Stomach (tissue), 9 donors: ENCODE results near the gene MAN2B1. TPM values are rescaled to one million over a fixed set of nuclear protein-coding genes. Genes with fewer than 3 reads are reported as not detected.
A peak's percentile ranks its signal among the peaks of the same experiment; 100 is the strongest.

ENCODE experiments used
- DNase-seq, 2 donors: peaks; one replicate each; pipeline versions ENCODE4 v3.0.0 to v3.0.0-alpha.2; 2013 to 2019
- H3K27ac ChIP-seq, 5 donors: fragments of 200-600 bp in 4 of 5; sonication (generic) in 4 of 5; one replicate each; pipeline ENCODE4 v1.5.1; 2013 to 2019; ENCODE audit warnings: mild to moderate bottlenecking in 1 of 5, moderate library complexity in 1 of 5
- H3K27me3 ChIP-seq, 3 donors: fragments of 200-600 bp; sonication (generic); one replicate each; pipeline ENCODE4 v1.5.1; 2017 to 2019; ENCODE audit warnings: mixed run types in 1 of 3
- H3K36me3 ChIP-seq, 4 donors: fragments of 200-600 bp; sonication (generic); 1 replicate in 3 of 4; 2 replicates in 1 of 4; pipeline ENCODE4 v1.5.1; 2016 to 2019
- H3K4me1 ChIP-seq, 4 donors: fragments of 200-600 bp; sonication (generic); one replicate each; pipeline ENCODE4 v1.5.1; 2016 to 2019
- H3K4me3 ChIP-seq, 4 donors: fragments of 200-600 bp; sonication (generic) in 3 of 4; one replicate each; pipeline ENCODE4 v1.5.1; 2016 to 2019; ENCODE audit warnings: mild to moderate bottlenecking in 1 of 4
- H3K9me3 ChIP-seq, 4 donors: fragments of 200-600 bp; sonication (generic); one replicate each; pipeline ENCODE4 v1.5.1; 2016 to 2019
- CTCF ChIP-seq, 7 experiments: fragments of 450-650 bp in 4 of 7; fragments of 200-600 bp in 3 of 7; sonication (generic) in 3 of 7; IDR thresholded peaks; one replicate each; pipeline ENCODE4 v1.5.1; 2016 to 2019; ENCODE audit warnings: antibody characterized with exemption in 7 of 7, control low read depth in 2 of 7, mild to moderate bottlenecking in 1 of 7
- EP300 ChIP-seq: sonication (generic); formaldehyde crosslinking; IDR thresholded peaks from one replicate; pipeline ENCODE4 v1.6.1; 2017; ENCODE audit warnings: antibody characterized with exemption
- POLR2A ChIP-seq, 4 donors: fragments of 450-650 bp; IDR thresholded peaks; one replicate each; pipeline ENCODE4 v1.6.1; 2016; ENCODE audit warnings: antibody characterized with exemption in 4 of 4, control low read depth in 2 of 4, mild to moderate bottlenecking in 1 of 4, moderate library complexity in 1 of 4
- POLR2AphosphoS5 ChIP-seq, 3 donors: sonication (generic); formaldehyde crosslinking; IDR thresholded peaks; one replicate each; pipeline ENCODE4 v1.6.1; 2016; ENCODE audit warnings: antibody characterized with exemption in 3 of 3
- WGBS, 5 donors: extraction: QIAGEN DNeasy Blood & Tissue Kit in 3 of 5; methylation state at CpG; one replicate each; pipeline versions ENCODE4 v1.1.5 to v1.1.7; 2013 to 2018; 5-methylcytosine and 5-hydroxymethylcytosine counted together
- intact Hi-C: fragments of 100-400 bp; cut with DNase I; formaldehyde crosslinking; loops from one replicate; pipeline ENCODE4 v1.15.1; 2023; ENCODE audit warnings: low total_unique reads
- polyA plus RNA-seq, 3 donors: library from polyadenylated mRNA; stranded (reverse); fragments of 200-250 nt; gene quantifications; one replicate each; pipeline ENCODE4 v1.2.3, GENCODE V29; 2013
- total RNA-seq, 5 donors: library from RNA; depleted of rRNA; stranded (reverse); fragments of >200 nt; gene quantifications; one replicate each; pipeline versions ENCODE4 v1.1.0 to v1.2.3, GENCODE V29; 2014 to 2016
- donor health status: healthy with polysubstance abuse.
- donor health status: Bipolar disorder and iron deficiency.
- donor health status: healthy.

MAN2B1 gene
- total and polyA plus RNA-seq, 8 donors = 20.6 to 429 (median 84.0) TPM

GRCh38 chr19:12695514-12695913 lies 29.0 kb upstream of the MAN2B1 start:
- TF ChIP-seq POLR2AphosphoS5 (IDR thresholded peaks at IDR 0.05) (no peak), CTCF (IDR thresholded peaks at IDR 0.05) (no peak), POLR2A (IDR thresholded peaks at IDR 0.05) (no peak), EP300 (no peak)
- intact Hi-C loops = no loop called here
- Histone ChIP-seq H3K27me3 (no peaks in the 10 kb centered on the region), H3K27ac (peak overlapping the region in 1 of 5 donors; percentile 88), H3K4me1 (peaks cover 16 to 29% (median 28%) of the 10 kb centered on the region in 4 donors), H3K9me3 (no peaks in the 10 kb centered on the region), H3K36me3 (peaks cover 2 to 24% (median 20%) of the 10 kb centered on the region in 4 donors), H3K4me3 (peak overlapping the region; percentile 84 to 100 (median 96))
- DNase-seq = no peak
- 66 to 80% (median 67%) methylated on average over 1 of the region's 1 CpG for WGBS, 5 donors

GRCh38 chr19:12695096-12695495 lies 28.6 kb upstream of the MAN2B1 start:
- H3K4me3 ChIP-seq = peak overlapping the region in 1 of 4 donors; percentile 96
- intact Hi-C loops = no loop called here
- TF ChIP-seq POLR2AphosphoS5 (IDR thresholded peaks at IDR 0.05) = no peak
- TF ChIP-seq EP300 = no peak
- TF ChIP-seq CTCF (IDR thresholded peaks at IDR 0.05) = no peak
- no peak for TF ChIP-seq POLR2A (IDR thresholded peaks at IDR 0.05)

GRCh38 chr19:12694641-12695040 lies 28.1 kb upstream of the MAN2B1 start:
- DNase-seq = peak in 1 of 2 donors; percentile 6
- peaks cover 0 to 16% (median 13%) of the 10 kb centered on the region in 4 donors for H3K36me3 ChIP-seq
- H3K4me1 ChIP-seq = peaks cover 16 to 29% (median 28%) of the 10 kb centered on the region in 4 donors
- intact Hi-C loops = no loop called here
- no peaks in the 10 kb centered on the region for H3K9me3 ChIP-seq
- TF ChIP-seq EP300 (no peak), POLR2A (IDR thresholded peaks at IDR 0.05) (no peak), CTCF (IDR thresholded peaks at IDR 0.05) (no peak), POLR2AphosphoS5 (IDR thresholded peaks at IDR 0.05) (no peak)
- H3K4me3 ChIP-seq = no peak overlapping the region
- no peak overlapping the region for H3K27ac ChIP-seq
- 89 to 95% (median 91%) methylated on average over 15 to 16 of the region's 16 CpGs for WGBS, 5 donors
- H3K27me3 ChIP-seq = no peaks in the 10 kb centered on the region

More at GRCh38 chr19:12695096-12695495, 28.6 kb upstream of the MAN2B1 start:
- Histone ChIP-seq H3K27me3 (no peaks in the 10 kb centered on the region), H3K9me3 (no peaks in the 10 kb centered on the region), H3K4me1 (peaks cover 16 to 29% (median 28%) of the 10 kb centered on the region in 4 donors), H3K27ac (no peak overlapping the region), H3K36me3 (peaks cover 0 to 20% (median 16%) of the 10 kb centered on the region in 4 donors)
- DNase-seq = no peak
- WGBS, 5 donors = 64 to 74% (median 70%) methylated on average over 2 of the region's 2 CpGs

- Histone ChIP-seq H3K4me1 (peaks cover 16 to 29% (median 28%) of the 10 kb centered on the region in 4 donors), H3K9me3 (no peaks in the 10 kb centered on the region), H3K27ac (no peak overlapping the region), H3K36me3 (peaks cover 0 to 17% (median 9%) of the 10 kb centered on the region in 4 donors), H3K27me3 (no peaks in the 10 kb centered on the region), H3K4me3 (no peak overlapping the region)
- 86 to 91% (median 88%) methylated on average over 5 of the region's 5 CpGs for WGBS, 5 donors
- intact Hi-C loops = no loop called here
- no peak for TF ChIP-seq CTCF (IDR thresholded peaks at IDR 0.05)
- TF ChIP-seq EP300 = no peak
- no peak for TF ChIP-seq POLR2A (IDR thresholded peaks at IDR 0.05)
- TF ChIP-seq POLR2AphosphoS5 (IDR thresholded peaks at IDR 0.05) = no peak
- DNase-seq = peak in 1 of 2 donors; percentile 5
These were observed 26.4 kb upstream of the MAN2B1 start for GRCh38 chr19:12692960-12693359.
